Inflammatory macrophage (primary cell): Measurements from ENCODE around the gene AOPEP.

Source experiments
- DNase-seq, 2 donors: peaks; one replicate each; pipeline ENCODE4 v3.0.0-alpha.2; 2020 to 2022

AOPEP gene

GRCh38 chr9:95070549-95071021 lies 344.1 kb downstream of the AOPEP start:
- DNase-seq: no peak

GRCh38 chr9:95071450-95071849 lies 345.0 kb downstream of the AOPEP start:
- DNase-seq: no peak

GRCh38 chr9:95071925-95072324 lies 345.4 kb downstream of the AOPEP start:
- DNase-seq: no peak

- DNase-seq: no peak
These were observed 346.6 kb downstream of the AOPEP start for GRCh38 chr9:95073042-95073607.

- no peak for DNase-seq
These were observed 347.4 kb downstream of the AOPEP start for GRCh38 chr9:95073918-95074317.

- DNase-seq: no peak
These were observed 348.1 kb downstream of the AOPEP start for GRCh38 chr9:95074632-95075031.

GRCh38 chr9:95075700-95076099 lies 349.2 kb downstream of the AOPEP start:
- no peak for DNase-seq

GRCh38 chr9:95076696-95077052 lies 350.2 kb downstream of the AOPEP start:
- no peak for DNase-seq

GRCh38 chr9:95077053-95077765 lies 350.7 kb downstream of the AOPEP start:
- DNase-seq: no peak

GRCh38 chr9:95077766-95078370 lies 351.4 kb downstream of the AOPEP start:
- no peak for DNase-seq

- no peak for DNase-seq
These were observed 352.0 kb downstream of the AOPEP start for GRCh38 chr9:95078511-95078910.

- DNase-seq: no peak
These were observed 352.4 kb downstream of the AOPEP start for GRCh38 chr9:95078939-95079338.

- DNase-seq: no peak
These were observed 353.0 kb downstream of the AOPEP start for GRCh38 chr9:95079461-95079860.

- DNase-seq: no peak
These were observed 354.6 kb downstream of the AOPEP start for GRCh38 chr9:95080961-95081647.

GRCh38 chr9:95081998-95082397 lies 355.5 kb downstream of the AOPEP start:
- DNase-seq: no peak

GRCh38 chr9:95082401-95083084 lies 356.0 kb downstream of the AOPEP start:
- DNase-seq: no peak

GRCh38 chr9:95083086-95083768 lies 356.7 kb downstream of the AOPEP start:
- no peak for DNase-seq

GRCh38 chr9:95084254-95084934 lies 357.9 kb downstream of the AOPEP start:
- no peak for DNase-seq

- DNase-seq: no peak
These were observed 358.7 kb downstream of the AOPEP start for GRCh38 chr9:95085036-95085770.

GRCh38 chr9:95085861-95086563 lies 359.5 kb downstream of the AOPEP start:
- no peak for DNase-seq
